Naive thymus-derived CD4-positive, alpha-beta T cell (primary cell): Measurements from ENCODE around the gene VIM. TPM values are rescaled to one million over a fixed set of nuclear protein-coding genes. Genes with fewer than 3 reads are reported as not detected.

Experiments used
- ATAC-seq: fragments of 150-1000 bp; cut with Tn5 transposase; 2 replicates; pipeline ENCODE4 v1.10.0; 2021; ENCODE audit warnings: mild to moderate bottlenecking, moderate library complexity
- CTCF ChIA-PET: fragments of 350-600 bp; sonication (Branson Sonifier 250); formaldehyde crosslinking; loops from one replicate; lab custom pipeline; 2021; ENCODE audit warnings: antibody characterized with exemption; lab: Charles Lee
- POLR2A ChIA-PET: fragments of 350-600 bp; sonication (Branson Sonifier 250); formaldehyde crosslinking; loops from one replicate; lab custom pipeline; 2021; ENCODE audit warnings: antibody characterized with exemption, inconsistent platforms; lab: Charles Lee
- DNase-seq, 9 donors: peaks; one replicate each; pipeline versions ENCODE4 v3.0.0 to v3.0.0-alpha.2; 2020 to 2022; ENCODE audit warnings: mixed read lengths in 1 of 9
- H3K27ac ChIP-seq: one replicate; pipeline ENCODE4 v1.7.0; 2013; ENCODE audit warnings: mild to moderate bottlenecking, low read depth, low read length, moderate library complexity
- H3K27me3 ChIP-seq, 2 donors: one replicate each; pipeline ENCODE4 v1.7.0; 2013; ENCODE audit warnings: low read length in 2 of 2, mild to moderate bottlenecking in 2 of 2, moderate library complexity in 2 of 2; ENCODE audit not compliant: control insufficient read depth in 2 of 2, insufficient read depth in 2 of 2
- H3K36me3 ChIP-seq, 3 experiments: 1 replicate in 2 of 3; 2 replicates in 1 of 3; pipeline ENCODE4 v1.7.0; 2013; ENCODE audit warnings: low read length in 3 of 3, mild to moderate bottlenecking in 3 of 3, moderate library complexity in 1 of 3; ENCODE audit not compliant: insufficient read depth in 3 of 3, control insufficient read depth in 2 of 3
- H3K4me1 ChIP-seq, 2 donors: one replicate each; pipeline ENCODE4 v1.7.0; 2013; ENCODE audit warnings: low read length in 2 of 2, mild to moderate bottlenecking in 2 of 2, moderate library complexity in 1 of 2; ENCODE audit not compliant: control insufficient read depth in 2 of 2, insufficient read depth in 2 of 2
- H3K4me3 ChIP-seq: 2 replicates; pipeline ENCODE4 v1.7.0; 2013; ENCODE audit warnings: mild to moderate bottlenecking, low read length
- H3K9me3 ChIP-seq, 3 experiments: 1 replicate in 2 of 3; 2 replicates in 1 of 3; pipeline ENCODE4 v1.7.0; 2013; ENCODE audit warnings: low read length in 3 of 3; ENCODE audit not compliant: control insufficient read depth in 2 of 3
- H3K27ac Mint-ChIP-seq, 9 donors: one replicate each; pipeline ENCODE4 v1.8.0; 2020 to 2022; ENCODE audit warnings: mixed read lengths in 9 of 9, mild to moderate bottlenecking in 8 of 9, moderate library complexity in 5 of 9, inconsistent platforms in 2 of 9
- H3K27me3 Mint-ChIP-seq, 5 donors: one replicate each; pipeline ENCODE4 v1.8.0; 2021 to 2022; ENCODE audit warnings: mixed read lengths in 5 of 5, mild to moderate bottlenecking in 1 of 5
- H3K36me3 Mint-ChIP-seq, 5 donors: one replicate each; pipeline ENCODE4 v1.8.0; 2020 to 2022; ENCODE audit warnings: mixed read lengths in 5 of 5, mild to moderate bottlenecking in 3 of 5, inconsistent platforms in 1 of 5
- H3K4me1 Mint-ChIP-seq, 7 donors: one replicate each; pipeline ENCODE4 v1.8.0; 2020 to 2022; ENCODE audit warnings: mixed read lengths in 7 of 7, mild to moderate bottlenecking in 3 of 7, inconsistent platforms in 1 of 7
- H3K4me3 Mint-ChIP-seq, 10 donors: one replicate each; pipeline ENCODE4 v1.8.0; 2020 to 2022; ENCODE audit warnings: mild to moderate bottlenecking in 10 of 10, mixed read lengths in 10 of 10, moderate library complexity in 6 of 10, inconsistent platforms in 2 of 10
- H3K9me3 Mint-ChIP-seq, 11 donors: one replicate each; pipeline ENCODE4 v1.8.0; 2020 to 2022; ENCODE audit warnings: mixed read lengths in 11 of 11, mild to moderate bottlenecking in 4 of 11, inconsistent platforms in 1 of 11, moderate library complexity in 1 of 11
- intact Hi-C, 2 donors: fragments of 100-400 bp; cut with micrococcal nuclease; formaldehyde crosslinking; loops; one replicate each; pipeline ENCODE4 v1.15.1; 2023
- polyA plus RNA-seq, 2 donors: library from polyadenylated mRNA; unstranded; fragments of 300-500 nt; fragmentation: Illumina TruSeq; gene quantifications; one replicate each; pipeline ENCODE4 v1.2.3, GENCODE V29; 2021
- total RNA-seq, 6 experiments: library from RNA in 5 of 6; stranded (reverse) in 5 of 6; gene quantifications; 1 replicate in 5 of 6; 2 replicates in 1 of 6; pipeline ENCODE4 v1.2.3 and lab custom pipeline; 2021 to 2026

Gene VIM
- total and polyA plus RNA-seq, 7 experiments from 2014 or later = 399 to 2,181 (median 546) TPM

DNA sequence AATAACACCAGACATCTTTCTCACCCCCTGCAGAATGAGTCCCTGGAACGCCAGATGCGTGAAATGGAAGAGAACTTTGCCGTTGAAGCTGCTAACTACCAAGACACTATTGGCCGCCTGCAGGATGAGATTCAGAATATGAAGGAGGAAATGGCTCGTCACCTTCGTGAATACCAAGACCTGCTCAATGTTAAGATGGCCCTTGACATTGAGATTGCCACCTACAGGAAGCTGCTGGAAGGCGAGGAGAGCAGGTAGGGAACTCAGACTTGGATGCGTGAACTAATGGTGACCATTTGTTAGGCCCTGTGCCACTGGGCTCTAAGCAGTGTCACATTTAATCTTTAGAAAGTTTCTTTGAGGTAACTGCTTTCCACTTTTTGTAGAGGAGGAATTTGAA is 7.1 kb downstream of the VIM start:
- intact Hi-C loops = loop anchor here in 1 of 2 donors (10.0 kb wide), 1 partner anchor 410 kb away; the partner anchor contains the start of gene STAM
- Histone ChIP-seq H3K36me3 (peaks cover 45 to 70% (median 57%) of the 10 kb centered on the region in 3 experiments), H3K27ac (peak overlapping the region; percentile 55), H3K27me3 (no peaks in the 10 kb centered on the region), H3K4me1 (peaks cover 29 to 31% of the 10 kb centered on the region in 2 donors), H3K9me3 (no peaks in the 10 kb centered on the region), H3K4me3 (no peak overlapping the region)
- POLR2A ChIA-PET = interaction anchor here (0.6 kb wide), 1 partner anchor 61 kb away, joined by 4 read pairs; no protein-coding TSS in a partner anchor
- Mint-ChIP-seq H3K36me3 (peaks cover 12 to 57% (median 31%) of the 10 kb centered on the region in 5 donors), H3K27me3 (no peaks in the 10 kb centered on the region), H3K4me3 (peak overlapping the region in 1 of 10 donors; percentile 5), H3K27ac (peak overlapping the region in 6 of 9 donors; percentile 42 to 93 (median 75)), H3K9me3 (no peaks in the 10 kb centered on the region), H3K4me1 (peaks cover 11 to 56% (median 49%) of the 10 kb centered on the region in 7 donors)
- ATAC-seq (no peak), DNase-seq (no peak)
- CTCF ChIA-PET = interaction anchor here (1.3 kb wide), 1 partner anchor 393 kb away, joined by 4 read pairs; no protein-coding TSS in a partner anchor

- peak overlapping the region; percentile 9 for H3K27ac ChIP-seq
- peaks cover 41 to 63% (median 50%) of the 10 kb centered on the region in 3 experiments for H3K36me3 ChIP-seq
- no peaks in the 10 kb centered on the region for H3K27me3 ChIP-seq
- H3K27ac Mint-ChIP-seq = peak overlapping the region in 6 of 9 donors; percentile 0 to 72 (median 35)
- H3K4me3 Mint-ChIP-seq = no peak overlapping the region
- H3K4me1 ChIP-seq = peaks cover 21 to 22% of the 10 kb centered on the region in 2 donors
- no peak overlapping the region for H3K4me3 ChIP-seq
- H3K36me3 Mint-ChIP-seq = peaks cover 12 to 46% (median 26%) of the 10 kb centered on the region in 5 donors
- CTCF ChIA-PET = no interaction called here
- H3K9me3 Mint-ChIP-seq = no peaks in the 10 kb centered on the region
- H3K9me3 ChIP-seq = no peaks in the 10 kb centered on the region
- H3K4me1 Mint-ChIP-seq = peaks cover 4 to 51% (median 46%) of the 10 kb centered on the region in 7 donors
- no peaks in the 10 kb centered on the region for H3K27me3 Mint-ChIP-seq
- intact Hi-C loops = loop anchor here in 1 of 2 donors (10.0 kb wide), 1 partner anchor 408 kb away; the partner anchor contains the start of gene STAM
- ATAC-seq (no peak), DNase-seq (no peak)
- POLR2A ChIA-PET = interaction anchor here (0.7 to 1.2 kb wide), 2 partner anchors 10 to 299 kb away, joined by 3 to 6 read pairs; no protein-coding TSS in a partner anchor
These were observed 8.6 kb downstream of the VIM start for GRCh38 chr10:17236468-17237148.

GRCh38 chr10:17237149-17237527 is 9.1 kb downstream of the VIM start:
- Histone ChIP-seq H3K36me3 (peaks cover 36 to 61% (median 46%) of the 10 kb centered on the region in 3 experiments), H3K27ac (no peak overlapping the region), H3K4me3 (no peak overlapping the region), H3K9me3 (no peaks in the 10 kb centered on the region), H3K4me1 (peaks cover 16 to 21% of the 10 kb centered on the region in 2 donors), H3K27me3 (no peaks in the 10 kb centered on the region)
- Mint-ChIP-seq H3K9me3 (no peaks in the 10 kb centered on the region), H3K4me1 (peaks cover 7 to 51% (median 46%) of the 10 kb centered on the region in 7 donors), H3K4me3 (no peak overlapping the region), H3K27me3 (no peaks in the 10 kb centered on the region), H3K36me3 (peaks cover 12 to 42% (median 26%) of the 10 kb centered on the region in 5 donors), H3K27ac (peak overlapping the region in 1 of 9 donors; percentile 7)
- intact Hi-C loops = loop anchor here in 1 of 2 donors (10.0 kb wide), 1 partner anchor 408 kb away; the partner anchor contains the start of gene STAM
- ChIA-PET POLR2A (interaction anchor here (0.7 to 1.7 kb wide), 5 partner anchors 7 to 300 kb away, joined by 3 to 6 read pairs (median 4); no protein-coding TSS in a partner anchor), CTCF (no interaction called here)
- DNase-seq = no peak
- ATAC-seq = no peak

GRCh38 chr10:17237915-17238444 is 9.9 kb downstream of the VIM start:
- peaks cover 12 to 39% (median 26%) of the 10 kb centered on the region in 5 donors for H3K36me3 Mint-ChIP-seq
- H3K4me3 Mint-ChIP-seq = no peak overlapping the region

GRCh38 chr10:17238445-17239291 is 10.6 kb downstream of the VIM start:
- ATAC-seq (peak; percentile 40), DNase-seq (no peak)
- H3K36me3 Mint-ChIP-seq = peaks cover 12 to 35% (median 26%) of the 10 kb centered on the region in 5 donors
- Histone ChIP-seq H3K27ac (no peak overlapping the region), H3K4me3 (no peak overlapping the region), H3K4me1 (peaks cover 8 to 9% of the 10 kb centered on the region in 2 donors), H3K9me3 (no peaks in the 10 kb centered on the region), H3K36me3 (peaks cover 25 to 48% (median 36%) of the 10 kb centered on the region in 3 experiments), H3K27me3 (no peaks in the 10 kb centered on the region)
- H3K9me3 Mint-ChIP-seq = no peaks in the 10 kb centered on the region
- H3K4me3 Mint-ChIP-seq = no peak overlapping the region
- peaks cover 7 to 47% (median 37%) of the 10 kb centered on the region in 7 donors for H3K4me1 Mint-ChIP-seq
- ChIA-PET POLR2A (interaction anchor here (1.2 to 1.7 kb wide), 3 partner anchors 8 to 418 kb away, joined by 3 to 4 read pairs (median 3); no protein-coding TSS in a partner anchor), CTCF (no interaction called here)
- no peaks in the 10 kb centered on the region for H3K27me3 Mint-ChIP-seq
- intact Hi-C loops = loop anchor here in 1 of 2 donors (10.0 kb wide), 1 partner anchor 406 kb away; the partner anchor contains the start of gene STAM
- H3K27ac Mint-ChIP-seq = peak overlapping the region in 7 of 9 donors; percentile 7 to 83 (median 58)

More at GRCh38 chr10:17237915-17238444, 9.9 kb downstream of the VIM start:
- H3K4me1 Mint-ChIP-seq = peaks cover 7 to 52% (median 41%) of the 10 kb centered on the region in 7 donors
- Histone ChIP-seq H3K27ac (peak overlapping the region; percentile 8), H3K36me3 (peaks cover 31 to 55% (median 41%) of the 10 kb centered on the region in 3 experiments), H3K4me1 (peaks cover 11 to 16% of the 10 kb centered on the region in 2 donors), H3K27me3 (no peaks in the 10 kb centered on the region), H3K4me3 (no peak overlapping the region), H3K9me3 (no peaks in the 10 kb centered on the region)
- no peaks in the 10 kb centered on the region for H3K9me3 Mint-ChIP-seq
- DNase-seq (no peak), ATAC-seq (peak; percentile 16)
- peak overlapping the region in 6 of 9 donors; percentile 7 to 62 (median 19) for H3K27ac Mint-ChIP-seq
- no peaks in the 10 kb centered on the region for H3K27me3 Mint-ChIP-seq
- CTCF ChIA-PET = interaction anchor here (0.6 to 0.7 kb wide), 2 partner anchors 347 to 417 kb away, joined by 3 to 4 read pairs; no protein-coding TSS in a partner anchor
- intact Hi-C loops = loop anchor here in 1 of 2 donors (10.0 kb wide), 1 partner anchor 407 kb away; the partner anchor contains the start of gene STAM
- POLR2A ChIA-PET = interaction anchor here (1.1 to 1.7 kb wide), 4 partner anchors 8 to 418 kb away, joined by 3 to 4 read pairs (median 4); no protein-coding TSS in a partner anchor
